DOHH2 (cell line): ENCODE measurements around the gene SH3RF3.

ENCODE experiments used
- H3F3A ChIP-seq: fragments of 200-600 bp; sonication (generic), shearing (Covaris generic); 2 replicates; pipeline ENCODE4 v1.6.0; 2016; ENCODE audit warnings: antibody characterized with exemption, mild to moderate bottlenecking; ENCODE audit not compliant: control insufficient read depth, insufficient read depth
- H3K27ac ChIP-seq: fragments of 200-600 bp; sonication (generic); 2 replicates; pipeline ENCODE4 v1.5.1; 2014; ENCODE audit warnings: low read depth, mild to moderate bottlenecking, low read length, moderate library complexity
- H3K27me3 ChIP-seq: fragments of 200-600 bp; sonication (generic); 2 replicates; pipeline ENCODE4 v1.6.1; 2014; ENCODE audit warnings: mild to moderate bottlenecking, low read length, mixed read lengths; ENCODE audit not compliant: control insufficient read depth
- H3K36me3 ChIP-seq: fragments of 200-600 bp; sonication (generic); 2 replicates; pipeline ENCODE4 v1.6.1; 2014; ENCODE audit warnings: mild to moderate bottlenecking, low read length, moderate library complexity, mixed read lengths; ENCODE audit not compliant: control insufficient read depth
- H3K4me1 ChIP-seq: fragments of 200-600 bp; sonication (generic); 2 replicates; pipeline ENCODE4 v1.6.1; 2014; ENCODE audit warnings: mild to moderate bottlenecking, low read length, mixed read lengths; ENCODE audit not compliant: control insufficient read depth
- H3K4me2 ChIP-seq: fragments of 200-600 bp; sonication (generic); 2 replicates; pipeline ENCODE4 v1.6.0; 2014; ENCODE audit warnings: mild to moderate bottlenecking, low read length, moderate library complexity
- H3K4me3 ChIP-seq: fragments of 200-600 bp; sonication (generic); 2 replicates; pipeline ENCODE4 v1.5.1; 2014; ENCODE audit warnings: mild to moderate bottlenecking, low read length, mixed read lengths
- H3K79me2 ChIP-seq: fragments of 200-600 bp; sonication (generic); 2 replicates; pipeline ENCODE4 v1.6.1; 2014; ENCODE audit warnings: mild to moderate bottlenecking, low read length, mixed read lengths; ENCODE audit not compliant: control insufficient read depth
- H3K9me2 ChIP-seq: fragments of 200-600 bp; sonication (generic); replicated peaks from 2 replicates; pipeline ENCODE4 v1.6.1; 2014; ENCODE audit warnings: mild to moderate bottlenecking, low read length, mixed read lengths; ENCODE audit not compliant: control insufficient read depth
- H3K9me3 ChIP-seq: fragments of 200-600 bp; sonication (generic); 2 replicates; pipeline ENCODE4 v1.6.1; 2014; ENCODE audit warnings: antibody characterized with exemption, low read length, mixed read lengths; ENCODE audit not compliant: control insufficient read depth, insufficient read depth
- H4K20me1 ChIP-seq: fragments of 200-600 bp; sonication (generic); 2 replicates; pipeline ENCODE4 v1.6.0; 2014; ENCODE audit warnings: low read depth, mild to moderate bottlenecking, antibody characterized with exemption, low read length, moderate library complexity; ENCODE audit not compliant: control insufficient read depth, insufficient read depth
- CTCF ChIP-seq: fragments of 200-600 bp; sonication (generic); IDR thresholded peaks from one replicate; pipeline ENCODE4 v1.5.1; 2014; ENCODE audit warnings: antibody characterized with exemption, mild to moderate bottlenecking, low read depth, low read length; ENCODE audit not compliant: poor library complexity, severe bottlenecking
- EZH2phosphoT487 ChIP-seq: fragments of 200-600 bp; sonication (generic); IDR thresholded peaks from 2 replicates; pipeline ENCODE4 v1.6.1; 2017; ENCODE audit warnings: borderline replicate concordance, mild to moderate bottlenecking, antibody characterized with exemption, low read length, moderate library complexity, mixed read lengths

SH3RF3 gene

DNA sequence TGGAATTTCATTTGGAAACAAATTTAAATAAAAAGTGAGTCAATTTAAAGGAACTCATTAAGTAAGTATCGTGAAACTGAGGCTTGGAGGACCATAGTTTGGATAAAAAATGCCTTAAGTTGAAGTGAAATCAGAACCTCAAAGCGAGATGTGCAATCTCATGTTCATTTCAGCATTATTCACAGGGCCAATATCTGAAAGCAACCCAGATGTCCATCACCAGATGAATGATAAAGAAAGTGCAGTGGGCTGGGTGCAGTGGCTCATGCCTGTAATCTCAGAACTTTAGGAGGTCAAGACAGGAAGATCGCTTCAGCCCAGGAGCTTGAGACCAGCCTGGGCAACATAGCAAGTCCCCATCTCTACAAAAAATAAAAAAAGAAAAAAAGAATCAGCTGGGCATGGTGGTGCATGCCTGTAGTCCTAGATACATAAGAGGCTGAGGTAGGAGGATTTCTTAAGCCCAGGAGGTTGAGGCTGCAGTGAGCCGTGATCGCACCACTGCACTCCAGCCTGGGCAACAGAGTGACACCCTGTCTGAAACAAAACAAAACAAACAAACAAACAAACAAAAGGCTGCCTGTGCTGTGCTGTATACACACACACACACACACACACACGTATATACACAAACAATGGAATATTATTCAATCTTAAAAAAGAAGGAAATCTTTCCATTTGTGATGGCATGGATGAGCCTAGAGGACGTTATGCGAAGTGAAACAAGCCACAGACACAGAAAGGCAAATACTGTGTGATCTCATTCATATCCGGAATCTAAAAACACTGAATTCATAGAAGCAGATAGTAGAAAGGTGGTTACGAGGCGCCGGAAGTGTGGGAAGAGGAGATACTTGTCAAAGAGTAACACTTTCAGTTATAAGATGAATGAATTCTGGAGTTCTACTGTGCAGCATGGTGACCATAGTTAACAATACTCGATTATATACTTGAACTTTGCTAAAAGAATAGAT, 14.5 kb downstream of the SH3RF3 start:
- no peaks in the 10 kb centered on the region for H3K79me2 ChIP-seq
- H3K27ac ChIP-seq = no peak overlapping the region
- no peaks in the 10 kb centered on the region for H3K9me2 ChIP-seq
- no peak overlapping the region for H3K4me2 ChIP-seq
- no peak overlapping the region for H3K4me3 ChIP-seq
- no peaks in the 10 kb centered on the region for H3F3A ChIP-seq
- H3K36me3 ChIP-seq = no peaks in the 10 kb centered on the region
- no peak for TF ChIP-seq EZH2phosphoT487
- TF ChIP-seq CTCF = no peak
- H3K9me3 ChIP-seq = no peaks in the 10 kb centered on the region
- no peaks in the 10 kb centered on the region for H3K27me3 ChIP-seq
- H4K20me1 ChIP-seq = no peaks in the 10 kb centered on the region
- peaks cover 6% of the 10 kb centered on the region for H3K4me1 ChIP-seq

GRCh38 chr2:109144271-109144670, 15.3 kb downstream of the SH3RF3 start:
- Histone ChIP-seq H3K27ac (no peak overlapping the region), H3K36me3 (no peaks in the 10 kb centered on the region), H3F3A (no peaks in the 10 kb centered on the region), H3K4me2 (no peak overlapping the region), H3K79me2 (no peaks in the 10 kb centered on the region), H3K4me1 (no peaks in the 10 kb centered on the region), H3K9me2 (no peaks in the 10 kb centered on the region), H4K20me1 (no peaks in the 10 kb centered on the region), H3K9me3 (no peaks in the 10 kb centered on the region), H3K4me3 (no peak overlapping the region), H3K27me3 (no peaks in the 10 kb centered on the region)
- TF ChIP-seq EZH2phosphoT487 (no peak), CTCF (no peak)

- H3K27me3 ChIP-seq = no peaks in the 10 kb centered on the region
- TF ChIP-seq CTCF = no peak
- TF ChIP-seq EZH2phosphoT487 = no peak
- no peaks in the 10 kb centered on the region for H3F3A ChIP-seq
- no peaks in the 10 kb centered on the region for H3K9me3 ChIP-seq
- H3K36me3 ChIP-seq = no peaks in the 10 kb centered on the region
- no peaks in the 10 kb centered on the region for H4K20me1 ChIP-seq
- no peak overlapping the region for H3K4me3 ChIP-seq
- H3K27ac ChIP-seq = no peak overlapping the region
- no peaks in the 10 kb centered on the region for H3K79me2 ChIP-seq
- no peaks in the 10 kb centered on the region for H3K9me2 ChIP-seq
- H3K4me1 ChIP-seq = no peaks in the 10 kb centered on the region
- H3K4me2 ChIP-seq = no peak overlapping the region
Measured at GRCh38 chr2:109144721-109145120, 15.7 kb downstream of the SH3RF3 start.
